ENCODE results near the gene ADISSP. TPM values are rescaled to one million over a fixed set of nuclear protein-coding genes. Genes with fewer than 3 reads are reported as not detected.

Gene ADISSP
- total and polyA plus RNA-seq, 2 of the 8 experiments (the other 6 are each of a cell fraction or from before 2014, with no cell fraction given): 111 to 141 TPM

DNA sequence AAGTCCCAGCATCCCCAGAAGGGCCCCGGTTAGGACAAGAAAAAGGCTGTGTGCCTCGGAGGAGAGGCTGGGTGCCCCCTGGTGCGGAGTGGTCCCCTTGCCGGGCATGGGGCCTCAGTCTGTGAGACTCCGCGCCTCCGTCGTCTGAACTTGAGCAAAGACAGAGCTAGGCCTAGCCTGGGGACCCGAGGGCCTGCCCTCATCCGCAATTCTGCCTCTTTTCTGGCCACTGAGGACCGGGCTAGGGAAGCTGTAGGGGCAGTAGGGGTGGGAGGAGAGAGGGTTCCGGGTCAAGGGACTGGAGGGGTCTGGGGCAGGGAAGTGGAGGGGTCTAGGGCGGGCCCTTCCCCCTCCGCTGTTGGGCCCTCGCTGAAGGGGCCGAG lies 35.6 kb downstream of the ADISSP start:
- POLR2A ChIA-PET (ENCODE audit: partially characterized antibody): interaction anchor here (0.9 to 3.0 kb wide), 9 partner anchors 12 to 52 kb away, joined by 3 to 13 read pairs (median 3); no protein-coding TSS in a partner anchor
- H2AK5ac ChIP-seq (ENCODE audit: low read depth, low read length): no peak overlapping the region
- H2BK20ac ChIP-seq (ENCODE audit: low read length): no peak overlapping the region
- no peak overlapping the region for H2BK15ac ChIP-seq (ENCODE audit: low read length)
- H4K20me1 ChIP-seq (replicated peaks in 1 of 2; ENCODE audit: control insufficient read depth in 1 of 2, insufficient read depth in 2 of 2, low read length in 2 of 2): peaks cover 0 to 2% of the 10 kb centered on the region in 2 experiments
- no peaks in the 10 kb centered on the region for H3K36me3 ChIP-seq (ENCODE audit: control insufficient read depth in 2 of 4, insufficient read depth in 4 of 4, low read length in 3 of 4)
- H3K14ac ChIP-seq (ENCODE audit: insufficient read length): no peak overlapping the region
- no peak overlapping the region for H3K27ac ChIP-seq (ENCODE audit: low read depth, low read length)
- DNase-seq (ENCODE audit: low read depth in 1 of 2, low spot score in 2 of 2) (peak in 1 of 2 experiments; percentile 63), FAIRE-seq (no peak)
- peak overlapping the region in 2 of 4 experiments; percentile 35 to 52; a peak in 3 of 8 replicates for H3K4me3 ChIP-seq (ENCODE audit: extremely low read depth in 1 of 4, insufficient read depth in 2 of 4, low read depth in 3 of 4, low read length in 4 of 4)
- peak overlapping the region; percentile 87 for H3K18ac ChIP-seq (ENCODE audit: extremely low read depth, low read length)
- H3K4me1 ChIP-seq (replicated peaks in 1 of 4; ENCODE audit: control insufficient read depth in 3 of 4, insufficient read depth in 4 of 4, low read length in 3 of 4): peaks cover 0 to 19% (median 15%) of the 10 kb centered on the region in 4 experiments; a peak in 5 of 7 replicates
- H2AFZ ChIP-seq (ENCODE audit: low read length): 0 out of 2 replicates have a peak overlapping the region, but pooled peaks have one; percentile 35
- no peaks in the 10 kb centered on the region for H3K9me3 ChIP-seq (ENCODE audit: insufficient read depth in 2 of 2, low read depth in 1 of 2, low read length in 1 of 2)
- H3K79me2 ChIP-seq (ENCODE audit: control insufficient read depth in 1 of 2, insufficient read depth in 2 of 2, low read length in 2 of 2): no peaks in the 10 kb centered on the region
- H3K9ac ChIP-seq (replicated peaks in 1 of 4; ENCODE audit: extremely low read depth in 1 of 4, low read depth in 3 of 4, low read length in 3 of 4): no peak overlapping the region
- peaks cover 1 to 26% (median 22%) of the 10 kb centered on the region in 4 experiments; a peak in 6 of 7 replicates for H3K27me3 ChIP-seq (replicated peaks in 1 of 4; ENCODE audit: control insufficient read depth in 3 of 4, extremely low read depth in 1 of 4, insufficient read depth in 3 of 4, low read length in 3 of 4)
- no peaks in the 10 kb centered on the region for H3K79me1 ChIP-seq (ENCODE audit: low read depth, low read length)
- 69% methylated on average over 5 of the region's 16 CpGs; no CpG with 5 or more reads in 1 of the 2 experiments for WGBS, 2 experiments (ENCODE audit: extremely low coverage in 1 of 2, insufficient coverage in 1 of 2, insufficient read length in 1 of 2, insufficient replicate concordance in 2 of 2, low coverage in 1 of 2, low lambda C conversion rate in 2 of 2, missing lambda C conversion rate in 1 of 2)
- H2BK5ac ChIP-seq (ENCODE audit: low read depth, low read length): no peak overlapping the region
- H2BK12ac ChIP-seq (ENCODE audit: low read depth, low read length): peak overlapping the region; percentile 27; the same call in 1 of the 2 replicates
- peak overlapping the region; percentile 31; the same call in 1 of the 2 replicates for H4K8ac ChIP-seq (ENCODE audit: extremely low read depth, insufficient read depth, low read length)
- H3K56ac ChIP-seq (replicated peaks; ENCODE audit: insufficient read length, low read depth, low read length): no peak overlapping the region
- no peak overlapping the region for H3K4ac ChIP-seq (replicated peaks; ENCODE audit: insufficient read length, low read depth, low read length)
- CTCF ChIA-PET (ENCODE audit: partially characterized antibody): interaction anchor here (0.9 to 17.6 kb wide), 11 partner anchors 10 to 60 kb away, joined by 3 to 221 read pairs (median 3); partner anchors contain the start of genes SIGLEC1 and SPEF1
- H3K23ac ChIP-seq (ENCODE audit: insufficient read length): no peak overlapping the region
- H2BK120ac ChIP-seq (replicated peaks; ENCODE audit: low read depth, low read length): no peak overlapping the region
- H3K4me2 ChIP-seq (ENCODE audit: insufficient read depth in 1 of 2, low read depth in 2 of 2, low read length in 2 of 2): peak overlapping the region; percentile 39 to 77; a peak in 2 of 4 replicates
- peak overlapping the region; percentile 30 for H4K91ac ChIP-seq (replicated peaks; ENCODE audit: insufficient read length, low read length)
- TF ChIP-seq ASH2L (IDR thresholded peaks at IDR 0.05; ENCODE audit: low read length) (peak; percentile 35), JUND (IDR thresholded peaks at IDR 0.05; ENCODE audit: low read length) (no peak)
- H4K5ac ChIP-seq (ENCODE audit: insufficient read length, low read depth, low read length): no peak overlapping the region
- 0 out of 2 replicates have a peak, but pooled peaks cover 3% of the 10 kb centered on the region for H3K23me2 ChIP-seq (ENCODE audit: low read depth, low read length)
